Fibroblast of skin of right biceps (primary cell): ENCODE results near the gene ST6GALNAC3.
A peak's percentile ranks its signal among the peaks of the same experiment; 100 is the strongest.
"Not testable (repeated sequence)": the region's sequence is repeated elsewhere in the genome, so short reads cannot be mapped to it uniquely, and the experiment has no call there.

Experiments
- DNase-seq: peaks from one replicate; pipeline ENCODE4 v3.0.0-alpha.2; 2013

Gene ST6GALNAC3

DNA sequence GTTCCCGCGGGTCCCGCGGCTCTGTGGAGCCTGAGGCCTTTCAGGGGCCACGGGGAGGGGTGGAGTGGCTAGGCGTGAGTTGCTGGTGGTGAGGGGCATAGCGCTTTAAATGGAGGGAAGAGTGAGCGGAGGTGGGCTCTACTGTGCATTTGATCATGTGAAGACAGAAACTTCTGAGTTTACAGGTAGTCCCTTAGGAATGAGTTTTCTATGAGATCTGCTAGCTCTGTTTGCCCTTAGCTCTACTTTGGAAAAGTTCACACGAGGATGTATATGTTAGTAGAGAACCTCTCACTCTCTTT lies 593 bp downstream of the ST6GALNAC3 start:
- DNase-seq, result no peak

- DNase-seq, result peak; percentile 63
Observed at GRCh38 chr1:76075877-76076276, 1.3 kb downstream of the ST6GALNAC3 start.

DNA sequence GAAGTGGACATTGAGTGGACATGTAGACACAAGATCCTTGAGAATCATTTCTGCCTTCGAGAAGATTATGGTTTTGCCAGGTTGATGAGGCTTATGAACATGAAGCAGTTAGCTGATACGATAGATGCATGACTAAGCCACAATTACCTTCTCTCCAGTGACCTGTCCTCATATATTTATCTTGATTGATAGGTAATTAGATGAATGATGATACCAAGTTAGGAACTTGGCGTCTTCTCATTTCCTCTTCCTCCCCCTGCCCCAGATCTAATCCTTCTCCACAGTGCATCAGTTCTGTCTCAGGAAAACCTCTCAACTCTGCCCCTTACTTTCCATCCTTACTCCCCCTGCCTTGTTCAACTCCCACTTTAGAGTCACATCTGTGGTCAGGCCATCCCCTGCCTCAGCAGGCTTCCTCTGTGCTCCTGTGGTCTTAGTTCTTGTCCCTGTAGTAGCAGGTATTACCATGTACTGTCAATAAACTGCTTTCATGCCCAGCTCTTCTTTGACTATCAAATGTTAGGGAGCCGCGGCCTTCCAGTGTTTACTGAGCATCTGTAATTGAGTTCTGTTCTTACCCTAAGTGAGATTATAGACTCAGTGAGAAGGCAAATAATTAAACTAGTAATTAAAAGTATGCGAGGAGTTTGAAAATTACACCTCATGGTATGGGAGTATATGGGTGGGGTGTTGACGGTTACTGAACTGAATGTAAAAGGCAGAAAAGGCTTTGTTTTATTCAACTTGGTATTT lies 5.1 kb downstream of the ST6GALNAC3 start:
- DNase-seq, result no peak

GRCh38 chr1:76080552-76081079 lies 6.1 kb downstream of the ST6GALNAC3 start:
- DNase-seq, result no peak

DNA sequence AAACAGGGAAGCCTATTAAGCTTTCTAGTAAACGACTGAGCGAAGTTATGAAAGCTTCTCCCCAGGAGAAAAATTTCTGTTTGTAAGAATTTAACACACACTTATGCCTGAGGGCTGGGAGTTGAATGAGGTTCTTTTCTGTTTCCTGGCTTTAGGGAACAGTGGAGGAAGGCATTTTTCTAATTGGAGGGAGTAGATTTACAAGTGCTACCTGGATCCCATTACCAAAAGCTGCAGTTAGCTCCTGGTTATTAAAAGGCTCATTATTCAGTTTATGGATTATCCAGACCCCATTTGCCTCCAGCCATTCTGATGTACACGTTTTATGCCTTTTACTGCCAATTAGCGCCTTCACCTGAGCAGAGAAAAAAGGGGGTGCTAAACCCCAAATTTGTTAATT lies 7.5 kb downstream of the ST6GALNAC3 start:
- no peak for DNase-seq

- DNase-seq, result no peak
Observed at GRCh38 chr1:76083189-76083588, 8.6 kb downstream of the ST6GALNAC3 start.

DNA sequence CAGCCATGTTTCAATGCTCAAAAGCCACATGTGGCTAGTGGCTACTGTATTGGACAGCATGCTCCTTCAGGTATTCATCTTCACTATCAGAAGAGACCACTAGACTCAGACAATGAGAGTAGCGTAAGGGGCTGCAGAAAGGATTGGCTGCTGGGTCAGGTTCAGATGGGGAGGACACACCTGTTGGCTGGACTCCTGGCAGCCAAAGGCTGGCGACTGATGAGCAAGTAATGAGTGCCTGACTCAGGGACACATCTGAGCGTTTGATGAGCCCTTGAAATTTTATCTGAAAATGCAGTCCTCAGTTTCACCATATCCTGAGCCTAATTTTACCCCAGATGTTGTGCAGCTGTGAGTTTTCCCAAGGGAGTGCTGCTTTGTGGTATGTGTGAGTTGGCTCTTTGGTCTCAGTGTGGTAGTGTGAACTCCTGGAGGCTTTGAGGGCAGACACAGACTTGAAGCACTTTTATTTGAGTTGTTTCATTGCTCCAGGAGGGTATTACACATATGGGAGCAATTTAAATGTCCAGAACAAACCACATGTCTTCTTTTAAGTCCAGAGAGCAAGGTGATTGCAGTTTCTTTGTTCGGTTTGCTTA lies 9.6 kb downstream of the ST6GALNAC3 start:
- DNase-seq, result peak; percentile 41

DNA sequence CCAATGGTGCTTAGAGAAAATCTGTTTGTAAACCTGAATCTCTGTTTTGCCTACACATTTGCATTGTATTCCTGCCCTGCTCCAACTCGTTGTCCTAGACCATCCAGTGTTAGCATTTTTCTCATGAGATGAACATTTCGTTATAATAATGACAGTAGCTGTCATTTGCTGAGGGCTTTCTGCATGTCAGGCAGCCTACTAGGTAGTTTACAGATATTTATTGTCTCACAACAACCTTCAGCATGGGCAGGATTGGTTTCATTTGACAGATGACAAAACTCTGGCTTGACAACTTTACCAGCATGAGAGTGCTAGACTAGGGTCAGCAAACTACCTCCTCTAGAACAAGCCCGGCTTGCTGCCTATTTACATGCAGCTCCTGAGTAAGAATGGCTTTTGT lies 10.1 kb downstream of the ST6GALNAC3 start:
- no peak for DNase-seq

- no peak for DNase-seq
Observed at GRCh38 chr1:76086109-76086508, 11.6 kb downstream of the ST6GALNAC3 start.

GRCh38 chr1:76086597-76086996 lies 12.1 kb downstream of the ST6GALNAC3 start:
- DNase-seq, result peak; percentile 10

DNA sequence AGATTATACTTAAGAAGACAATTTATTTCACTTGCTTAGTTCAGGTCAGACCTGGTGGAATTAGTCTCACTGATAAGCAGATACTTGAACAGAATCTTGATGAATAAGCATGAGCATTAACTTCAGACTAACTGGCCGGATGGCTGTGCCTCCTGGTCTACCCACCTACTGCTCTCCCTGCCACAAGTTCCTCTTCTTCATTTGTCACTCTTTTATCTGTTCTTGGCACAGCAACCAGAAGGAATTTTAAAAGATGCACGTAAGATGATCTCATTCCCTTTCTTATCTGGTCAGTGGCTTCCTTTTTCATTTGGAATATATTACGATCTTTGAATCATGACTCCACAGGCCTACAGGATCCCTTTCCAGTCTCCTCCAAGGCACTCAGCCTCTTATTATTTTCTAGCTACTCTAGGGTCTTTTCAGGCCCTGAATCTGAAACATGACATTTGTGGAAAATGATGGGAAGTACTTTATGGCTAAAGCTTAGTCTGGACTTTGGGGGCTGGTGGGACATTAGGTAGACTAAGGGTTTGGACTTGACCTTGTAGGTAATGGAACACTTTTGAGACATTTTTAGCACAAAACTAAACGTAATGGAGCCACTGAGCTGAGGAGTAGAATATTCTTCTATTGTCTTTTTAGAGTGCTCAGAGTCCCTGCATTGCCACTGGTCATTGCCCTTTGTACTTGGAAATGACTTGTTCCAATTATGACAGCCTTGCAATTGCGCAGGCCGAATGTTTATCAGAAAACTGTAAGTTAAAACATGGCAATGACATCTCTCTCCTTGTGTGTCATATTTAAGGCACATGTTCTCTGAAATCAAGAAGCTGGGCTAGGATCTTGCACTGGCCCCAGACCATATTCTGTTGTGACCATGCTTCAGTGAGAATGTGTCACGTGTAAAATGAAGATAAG lies 16.0 kb downstream of the ST6GALNAC3 start:
- no peak for DNase-seq

GRCh38 chr1:76092812-76093211 lies 18.3 kb downstream of the ST6GALNAC3 start:
- no peak for DNase-seq

DNA sequence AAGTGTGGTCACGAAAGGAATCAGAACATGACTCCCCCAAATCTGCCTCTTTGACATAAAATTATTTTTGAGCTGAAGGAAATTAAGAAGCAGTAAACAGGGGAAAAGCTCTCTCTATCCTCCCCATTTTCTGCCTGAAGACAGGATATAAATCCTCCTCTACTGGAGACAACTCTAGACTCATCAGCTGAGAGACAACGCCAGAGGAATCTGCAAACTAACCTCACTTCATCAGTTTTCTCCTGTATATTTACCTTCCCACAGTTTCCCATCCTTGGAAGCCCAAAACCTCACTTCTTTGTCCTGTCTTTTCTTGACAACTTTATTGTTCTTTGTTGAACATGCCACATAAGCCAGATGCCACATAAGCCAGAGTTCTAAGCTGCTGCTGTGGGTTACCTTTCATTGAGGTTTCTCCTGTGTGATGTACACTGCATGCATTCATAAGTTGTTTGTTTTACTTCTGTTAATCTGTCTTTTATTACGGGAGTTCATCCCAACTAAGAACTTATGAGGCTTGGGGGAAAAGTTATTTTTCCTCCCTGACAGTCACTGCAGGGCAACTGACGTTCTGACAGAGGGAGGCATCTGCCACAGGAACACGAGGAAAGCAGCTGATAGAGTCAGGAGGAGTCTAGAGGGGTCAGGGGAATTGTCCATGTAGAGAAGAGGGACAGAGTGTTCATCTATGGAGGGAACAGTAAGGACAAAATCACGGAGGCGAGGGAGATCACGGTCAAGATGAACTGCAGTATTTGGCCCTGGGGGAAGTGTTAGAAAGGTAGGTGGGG lies 19.2 kb downstream of the ST6GALNAC3 start:
- no peak for DNase-seq

- no peak for DNase-seq
Observed at GRCh38 chr1:76095802-76096201, 21.3 kb downstream of the ST6GALNAC3 start.

DNA sequence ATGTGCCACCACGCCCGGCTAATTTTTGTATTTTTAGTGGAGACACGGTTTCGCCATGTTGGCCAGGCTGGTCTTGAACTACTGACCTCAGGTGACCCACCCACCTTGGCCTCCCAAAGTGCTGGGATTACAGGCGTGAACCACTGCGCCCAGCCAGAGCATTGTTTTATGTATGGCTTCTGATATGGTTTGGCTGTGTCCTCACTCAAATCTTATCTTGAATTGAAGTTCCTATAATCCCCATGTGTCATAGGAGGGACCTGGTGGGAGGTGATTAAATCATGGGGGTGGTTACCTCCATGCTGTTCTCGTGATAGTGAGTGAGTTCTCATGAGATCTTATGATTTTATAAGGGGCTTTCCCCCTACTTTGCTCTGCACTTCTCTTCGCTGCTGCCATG lies 22.5 kb downstream of the ST6GALNAC3 start:
- DNase-seq, result not testable (repeated sequence)

DNA sequence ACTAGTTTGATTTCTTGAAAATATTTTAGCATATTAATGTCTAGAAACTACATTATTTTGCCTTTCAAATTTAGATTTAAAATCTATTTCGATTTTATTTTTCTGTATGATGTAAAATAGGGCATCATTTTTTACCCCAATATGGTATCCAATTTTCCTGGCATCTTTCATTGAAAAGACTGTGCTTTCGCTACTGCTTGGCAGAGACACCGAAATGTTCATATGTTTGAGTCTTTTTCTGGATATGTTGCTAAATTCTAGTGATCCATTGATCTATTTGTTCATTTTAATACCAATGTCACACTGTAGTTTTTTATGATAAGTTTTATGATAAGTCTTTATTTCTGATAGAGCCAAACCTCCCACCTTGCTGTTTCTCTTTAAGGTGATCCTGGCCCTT lies 24.3 kb downstream of the ST6GALNAC3 start:
- no peak for DNase-seq

GRCh38 chr1:76101548-76101947 lies 27.0 kb downstream of the ST6GALNAC3 start:
- DNase-seq, result no peak

DNA sequence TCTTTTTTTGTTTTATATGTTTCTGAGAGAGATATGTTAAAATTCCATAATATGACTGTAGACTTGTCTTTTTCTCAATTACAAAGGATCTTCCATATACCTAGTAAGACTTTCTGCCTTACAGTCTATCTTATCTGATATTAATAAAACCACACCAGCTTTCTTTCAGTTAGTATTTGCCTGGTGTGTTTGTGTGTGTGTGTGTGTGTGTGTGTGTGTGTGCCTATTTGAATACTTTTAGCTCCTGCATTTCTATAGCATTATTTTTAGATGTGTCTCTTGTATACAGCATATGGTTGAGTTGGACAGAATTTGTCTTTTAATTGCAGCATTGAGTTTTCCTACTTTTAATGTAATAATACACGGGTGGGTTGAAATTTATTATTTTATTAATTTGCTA lies 27.5 kb downstream of the ST6GALNAC3 start:
- no peak for DNase-seq

DNA sequence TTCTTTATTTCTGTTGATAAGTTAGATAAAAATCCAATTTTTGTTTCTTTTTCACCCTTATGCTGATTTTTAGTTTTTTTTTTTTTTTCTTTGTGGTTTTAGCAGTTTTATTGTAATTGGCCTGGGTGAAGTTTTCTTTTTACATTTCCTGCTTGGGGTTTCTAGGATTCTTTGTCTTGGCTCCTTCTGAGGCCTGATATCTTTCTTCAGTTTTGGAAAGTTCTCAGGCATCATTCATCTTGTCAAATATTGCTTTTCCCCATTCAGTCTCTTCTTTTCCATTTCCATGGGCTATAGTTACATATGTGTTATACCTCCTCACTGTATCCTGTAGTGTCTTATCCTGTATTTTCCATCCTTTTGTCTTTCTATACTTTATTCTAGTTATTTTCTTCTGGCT lies 28.5 kb downstream of the ST6GALNAC3 start:
- DNase-seq, result no peak

DNA sequence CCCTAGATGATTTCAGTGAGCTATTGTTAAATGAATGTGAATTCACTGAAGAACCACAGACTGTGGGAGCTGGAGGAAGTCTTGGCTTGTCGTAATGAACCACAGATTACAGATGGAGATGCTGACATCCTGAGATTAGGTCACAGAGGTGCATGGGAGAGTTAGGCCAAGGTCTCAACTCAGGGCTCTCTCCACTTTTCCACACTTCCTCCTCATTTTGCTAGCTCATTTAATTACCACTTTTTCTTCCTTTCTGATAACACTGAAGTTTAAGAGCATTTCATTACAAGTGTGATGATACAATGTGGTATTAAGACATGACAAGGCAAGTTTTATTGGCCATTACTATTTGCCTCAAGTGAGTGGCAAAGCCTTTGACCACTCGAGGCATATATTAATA lies 30.8 kb downstream of the ST6GALNAC3 start:
- no peak for DNase-seq

GRCh38 chr1:76106251-76106650 lies 31.7 kb downstream of the ST6GALNAC3 start:
- no peak for DNase-seq

GRCh38 chr1:76106719-76107235 lies 32.2 kb downstream of the ST6GALNAC3 start:
- no peak for DNase-seq

DNA sequence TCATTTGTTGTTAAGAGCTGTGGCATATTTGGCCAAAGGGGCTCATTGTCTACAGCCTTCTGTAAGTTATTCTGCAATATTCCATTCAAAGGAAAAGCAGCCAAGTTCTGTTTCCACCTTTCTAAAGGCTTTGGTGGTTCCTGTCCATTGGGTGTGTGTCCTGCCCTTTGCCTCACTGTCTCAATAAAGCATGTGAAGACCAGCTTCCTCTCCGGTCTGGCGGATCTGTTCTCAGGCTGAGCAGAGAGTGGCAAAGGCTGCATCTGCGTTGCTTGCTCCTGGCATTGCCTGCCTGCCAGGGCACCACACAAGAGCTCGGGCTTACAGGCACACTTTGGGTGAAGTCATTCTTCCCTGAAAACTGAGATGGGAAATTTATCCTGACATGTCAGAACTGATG lies 34.9 kb downstream of the ST6GALNAC3 start:
- DNase-seq, result no peak
